ENCODE results near the gene DAB1. TPM values are rescaled to one million over a fixed set of nuclear protein-coding genes. Genes with fewer than 3 reads are reported as not detected.

Gene DAB1
- total and polyA plus RNA-seq, 10 of the 15 experiments (the other 5 are each of a cell fraction or from before 2014, with no cell fraction given) = 0.02 to 0.10 (median 0.03) TPM; not detected in 5

DNA sequence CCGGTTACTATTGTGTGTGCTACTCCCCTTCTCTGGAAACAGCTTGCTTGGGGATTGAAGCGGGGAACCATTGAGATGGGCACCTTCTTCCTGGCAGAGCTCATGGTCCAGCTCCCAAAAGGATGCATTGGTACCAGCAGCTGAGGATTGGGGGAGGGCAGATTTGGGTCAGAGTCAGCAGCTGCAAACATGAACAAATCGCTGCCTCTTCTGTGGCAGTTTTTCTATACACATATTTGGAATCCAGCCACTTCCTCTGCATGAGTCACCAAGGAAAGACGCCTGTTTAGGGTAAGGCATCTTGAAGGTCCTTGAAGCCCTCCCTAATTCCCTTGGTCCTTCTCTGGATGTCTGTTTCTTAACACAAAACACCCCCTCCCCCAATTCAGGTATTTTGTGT lies 104.7 kb downstream of the DAB1 start:
- 15% methylated on average over 4 of the region's 4 CpGs for WGBS (ENCODE audit: insufficient coverage, insufficient replicate concordance, low lambda C conversion rate, missing lambda C conversion rate)
- no peak overlapping the region for H3K4me2 ChIP-seq (ENCODE audit: control insufficient read depth, insufficient read depth)
- no peaks in the 10 kb centered on the region for H3K36me3 ChIP-seq (ENCODE audit: control insufficient read depth in 2 of 2, insufficient read depth in 2 of 2, low read length in 1 of 2)
- no peaks in the 10 kb centered on the region for H3K79me2 ChIP-seq (ENCODE audit: control insufficient read depth, insufficient read depth, low read length)
- no peaks in the 10 kb centered on the region for H3K4me1 ChIP-seq (ENCODE audit: control insufficient read depth, insufficient read depth, low read length)
- POLR2A ChIA-PET = no interaction called here
- no peak overlapping the region for H3K4me3 ChIP-seq
- SMC1A ChIA-PET (ENCODE audit: uncharacterized antibody, unreplicated experiment) = interaction anchor here (0.5 kb wide), 1 partner anchor 11 kb away, joined by 3 read pairs; no protein-coding TSS in a partner anchor
- RAD21 ChIA-PET (ENCODE audit: unreplicated experiment) = no interaction called here
- no peaks in the 10 kb centered on the region for H3K9me3 ChIP-seq (replicated peaks; ENCODE audit: control insufficient read depth, insufficient read depth, low read length)
- intact Hi-C loops (cut with micrococcal nuclease; ENCODE audit: unreplicated experiment) (no loop called here), in situ Hi-C loops (cut with MboI) (no loop called here)
- BruUV-seq (replicated peaks) = no TSS peak
- CTCF ChIA-PET = no interaction called here
- H2AFZ ChIP-seq (ENCODE audit: control insufficient read depth, low read depth, low read length) = no peak overlapping the region
- no peak for ATAC-seq
- DNase-seq (ENCODE audit: low read depth, low spot score) = no peak
- H4K20me1 ChIP-seq (ENCODE audit: control insufficient read depth, insufficient read depth) = no peaks in the 10 kb centered on the region
- no peak overlapping the region for H3K9ac ChIP-seq (ENCODE audit: control insufficient read depth, insufficient read depth, low read length)
- no peaks in the 10 kb centered on the region for H3K27me3 ChIP-seq (replicated peaks in 1 of 2; ENCODE audit: control insufficient read depth in 2 of 2, insufficient read depth in 2 of 2, low read length in 1 of 2)
- FAIRE-seq = no peak
- H3K27ac ChIP-seq (ENCODE audit: control insufficient read depth, insufficient read depth) = no peak overlapping the region
- TF ChIP-seq MTA2 (IDR thresholded peaks at IDR 0.05; ENCODE audit: low read depth) (no peak), CREM (IDR thresholded peaks at IDR 0.05; ENCODE audit: low read depth) (no peak), BMI1 (IDR thresholded peaks at IDR 0.05; ENCODE audit: borderline replicate concordance) (no peak), CHD2 (IDR thresholded peaks at IDR 0.05; ENCODE audit: borderline replicate concordance, low read depth, low read length) (no peak), MYC (IDR thresholded peaks at IDR 0.05; ENCODE audit: insufficient read depth, insufficient read length, insufficient replicate concordance, low read length, severe bottlenecking) (no peak), PAX8 (IDR thresholded peaks at IDR 0.05) (no peak), RUNX3 (IDR thresholded peaks at IDR 0.05; ENCODE audit: low read length) (no peak), MEF2B (IDR thresholded peaks at IDR 0.05; ENCODE audit: partially characterized antibody, poor library complexity, severe bottlenecking) (no peak), NBN (IDR thresholded peaks at IDR 0.05) (no peak), SUPT20H (IDR thresholded peaks at IDR 0.05; ENCODE audit: borderline replicate concordance, control insufficient read depth, low read depth, low read length) (no peak), CBFB (IDR thresholded peaks at IDR 0.05; ENCODE audit: low read depth) (no peak), EP300 (IDR thresholded peaks at IDR 0.05; ENCODE audit: borderline replicate concordance in 1 of 2, control insufficient read depth in 1 of 2, low read depth in 2 of 2, low read length in 2 of 2) (no peak), NR2F1 (conservative IDR thresholded peaks at IDR 0.05) (no peak), BHLHE40 (IDR thresholded peaks at IDR 0.05; ENCODE audit: borderline replicate concordance in 1 of 2, low read depth in 2 of 2, low read length in 1 of 2) (no peak)
- TF ChIP-seq, protein P1, sequence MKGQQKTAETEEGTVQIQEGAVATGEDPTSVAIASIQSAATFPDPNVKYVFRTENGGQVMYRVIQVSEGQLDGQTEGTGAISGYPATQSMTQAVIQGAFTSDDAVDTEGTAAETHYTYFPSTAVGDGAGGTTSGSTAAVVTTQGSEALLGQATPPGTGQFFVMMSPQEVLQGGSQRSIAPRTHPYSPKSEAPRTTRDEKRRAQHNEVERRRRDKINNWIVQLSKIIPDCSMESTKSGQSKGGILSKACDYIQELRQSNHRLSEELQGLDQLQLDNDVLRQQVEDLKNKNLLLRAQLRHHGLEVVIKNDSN (IDR thresholded peaks at IDR 0.05; ENCODE audit: borderline replicate concordance, extremely low read length, insufficient read depth, low read depth, low read length) = no peak
- TF ChIP-seq, protein P2, sequence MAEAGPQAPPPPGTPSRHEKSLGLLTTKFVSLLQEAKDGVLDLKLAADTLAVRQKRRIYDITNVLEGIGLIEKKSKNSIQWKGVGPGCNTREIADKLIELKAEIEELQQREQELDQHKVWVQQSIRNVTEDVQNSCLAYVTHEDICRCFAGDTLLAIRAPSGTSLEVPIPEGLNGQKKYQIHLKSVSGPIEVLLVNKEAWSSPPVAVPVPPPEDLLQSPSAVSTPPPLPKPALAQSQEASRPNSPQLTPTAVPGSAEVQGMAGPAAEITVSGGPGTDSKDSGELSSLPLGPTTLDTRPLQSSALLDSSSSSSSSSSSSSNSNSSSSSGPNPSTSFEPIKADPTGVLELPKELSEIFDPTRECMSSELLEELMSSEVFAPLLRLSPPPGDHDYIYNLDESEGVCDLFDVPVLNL (IDR thresholded peaks at IDR 0.05; ENCODE audit: low read depth, low read length) = no peak
- TF ChIP-seq, protein P3, sequence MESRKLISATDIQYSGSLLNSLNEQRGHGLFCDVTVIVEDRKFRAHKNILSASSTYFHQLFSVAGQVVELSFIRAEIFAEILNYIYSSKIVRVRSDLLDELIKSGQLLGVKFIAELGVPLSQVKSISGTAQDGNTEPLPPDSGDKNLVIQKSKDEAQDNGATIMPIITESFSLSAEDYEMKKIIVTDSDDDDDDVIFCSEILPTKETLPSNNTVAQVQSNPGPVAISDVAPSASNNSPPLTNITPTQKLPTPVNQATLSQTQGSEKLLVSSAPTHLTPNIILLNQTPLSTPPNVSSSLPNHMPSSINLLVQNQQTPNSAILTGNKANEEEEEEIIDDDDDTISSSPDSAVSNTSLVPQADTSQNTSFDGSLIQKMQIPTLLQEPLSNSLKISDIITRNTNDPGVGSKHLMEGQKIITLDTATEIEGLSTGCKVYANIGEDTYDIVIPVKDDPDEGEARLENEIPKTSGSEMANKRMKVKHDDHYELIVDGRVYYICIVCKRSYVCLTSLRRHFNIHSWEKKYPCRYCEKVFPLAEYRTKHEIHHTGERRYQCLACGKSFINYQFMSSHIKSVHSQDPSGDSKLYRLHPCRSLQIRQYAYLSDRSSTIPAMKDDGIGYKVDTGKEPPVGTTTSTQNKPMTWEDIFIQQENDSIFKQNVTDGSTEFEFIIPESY (IDR thresholded peaks at IDR 0.05) = no peak
